HG02678 (cell line): ENCODE data around the gene TRPC6.
"Not testable (repeated sequence)": the region's sequence is repeated elsewhere in the genome, so short reads cannot be mapped to it uniquely, and the experiment has no call there.

ENCODE experiments used
- ATAC-seq: cut with Tn5 transposase; IDR thresholded peaks from one replicate; pipeline ENCODE4 v1.9.1; 2021; ENCODE audit warnings: mild to moderate bottlenecking, moderate library complexity; ENCODE audit not compliant: unreplicated experiment

Gene TRPC6

GRCh38 chr11:101523193-101523592 is 60.6 kb downstream of the TRPC6 start:
- ATAC-seq = no peak

GRCh38 chr11:101521821-101522220 is 62.0 kb downstream of the TRPC6 start:
- ATAC-seq = no peak

GRCh38 chr11:101516546-101516945 is 67.3 kb downstream of the TRPC6 start:
- ATAC-seq = no peak

GRCh38 chr11:101511065-101511464 is 72.7 kb downstream of the TRPC6 start:
- ATAC-seq = no peak

GRCh38 chr11:101510591-101510990 is 73.2 kb downstream of the TRPC6 start:
- ATAC-seq = no peak

- ATAC-seq = no peak
Observed at GRCh38 chr11:101509922-101510321, 73.9 kb downstream of the TRPC6 start.

- peak; percentile 41 for ATAC-seq
Observed at GRCh38 chr11:101508370-101508769, 75.4 kb downstream of the TRPC6 start.

- no peak for ATAC-seq
Observed at GRCh38 chr11:101498891-101499290, 84.9 kb downstream of the TRPC6 start.

- ATAC-seq = no peak
Observed at GRCh38 chr11:101497291-101497690, 86.5 kb downstream of the TRPC6 start.

- ATAC-seq = no peak
Observed at GRCh38 chr11:101487775-101488174, 96.0 kb downstream of the TRPC6 start.

- ATAC-seq = no peak
Observed at GRCh38 chr11:101482556-101483124, 101.2 kb downstream of the TRPC6 start.

- ATAC-seq = no peak
Observed at GRCh38 chr11:101478587-101479369, 105.0 kb downstream of the TRPC6 start.

- ATAC-seq = no peak
Observed at GRCh38 chr11:101477926-101478325, 105.9 kb downstream of the TRPC6 start.

GRCh38 chr11:101476191-101476590 is 107.6 kb downstream of the TRPC6 start:
- ATAC-seq = no peak

- no peak for ATAC-seq
Observed at GRCh38 chr11:101475699-101476098, 108.1 kb downstream of the TRPC6 start.

- no peak for ATAC-seq
Observed at GRCh38 chr11:101474666-101475065, 109.1 kb downstream of the TRPC6 start.

- ATAC-seq = no peak
Observed at GRCh38 chr11:101470881-101471520, 112.8 kb downstream of the TRPC6 start.

- no peak for ATAC-seq
Observed at GRCh38 chr11:101470419-101470818, 113.4 kb downstream of the TRPC6 start.

- ATAC-seq = no peak
Observed at GRCh38 chr11:101466352-101466751, 117.5 kb downstream of the TRPC6 start.

GRCh38 chr11:101464388-101464787 is 119.4 kb downstream of the TRPC6 start:
- ATAC-seq = not testable (repeated sequence)

- no peak for ATAC-seq
Observed at GRCh38 chr11:101459020-101459419, 124.8 kb downstream of the TRPC6 start.

GRCh38 chr11:101458161-101458560 is 125.6 kb downstream of the TRPC6 start:
- no peak for ATAC-seq
